ENCODE results near the gene DIPK1C. TPM values are rescaled to one million over a fixed set of nuclear protein-coding genes. Genes with fewer than 3 reads are reported as not detected.

The DIPK1C gene
- total RNA-seq, 4 donors from 2014 or later = 0.16 to 0.27 TPM; not detected in 2

DNA sequence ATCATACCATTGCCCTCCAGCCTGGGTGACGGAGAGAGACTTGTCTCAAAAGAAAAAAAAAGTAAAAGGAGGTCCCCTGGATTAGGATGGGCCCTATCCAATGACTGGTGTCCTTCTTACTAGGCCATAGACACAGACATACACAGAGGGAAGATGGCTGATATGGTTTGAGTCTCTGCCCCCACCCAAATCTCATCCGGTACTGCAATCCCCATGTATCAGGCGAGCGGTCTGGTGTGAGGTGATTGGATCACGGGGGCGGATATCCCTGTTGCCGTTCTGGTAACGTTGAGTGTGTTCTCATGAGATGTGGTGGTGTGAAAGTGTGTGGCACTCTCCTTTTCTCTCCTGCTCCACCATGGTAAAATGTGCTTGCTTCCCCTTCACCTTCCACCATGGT, 31.2 kb upstream of the DIPK1C start:
- 96 to 97% methylated on average over 6 to 8 of the region's 8 CpGs for WGBS, 2 donors (ENCODE audit: low coverage in 1 of 2)
- Histone ChIP-seq H3K36me3 (no peaks in the 10 kb centered on the region), H3K9me3 (no peaks in the 10 kb centered on the region), H3K27ac (no peak overlapping the region), H3K4me3 (no peak overlapping the region), H3K4me1 (peaks cover 5 to 15% (median 10%) of the 10 kb centered on the region in 4 donors), H3K27me3 (no peaks in the 10 kb centered on the region)
- in situ Hi-C loops (cut with MboI; ENCODE audit: low pct_ligation_motif_present in 1 of 4, low pct_unique_long_range_greater_than_20kb in 1 of 4, low sequenced_read_pairs in 3 of 4) = loop anchor here in 1 of 4 donors (5.0 to 25.0 kb wide), 2 partner anchors 136 to 724 kb away; partner anchors contain the start of genes PTGR3 and TSHZ1
- DNase-seq = no peak
- intact Hi-C loops (cut with DNase I; ENCODE audit: low total_unique reads) = no loop called here
- TF ChIP-seq POLR2AphosphoS5 (IDR thresholded peaks at IDR 0.05) (no peak), POLR2A (IDR thresholded peaks at IDR 0.05) (no peak), EP300 (IDR thresholded peaks at IDR 0.05; ENCODE audit: low read depth) (no peak)
- TF ChIP-seq, protein P1, sequence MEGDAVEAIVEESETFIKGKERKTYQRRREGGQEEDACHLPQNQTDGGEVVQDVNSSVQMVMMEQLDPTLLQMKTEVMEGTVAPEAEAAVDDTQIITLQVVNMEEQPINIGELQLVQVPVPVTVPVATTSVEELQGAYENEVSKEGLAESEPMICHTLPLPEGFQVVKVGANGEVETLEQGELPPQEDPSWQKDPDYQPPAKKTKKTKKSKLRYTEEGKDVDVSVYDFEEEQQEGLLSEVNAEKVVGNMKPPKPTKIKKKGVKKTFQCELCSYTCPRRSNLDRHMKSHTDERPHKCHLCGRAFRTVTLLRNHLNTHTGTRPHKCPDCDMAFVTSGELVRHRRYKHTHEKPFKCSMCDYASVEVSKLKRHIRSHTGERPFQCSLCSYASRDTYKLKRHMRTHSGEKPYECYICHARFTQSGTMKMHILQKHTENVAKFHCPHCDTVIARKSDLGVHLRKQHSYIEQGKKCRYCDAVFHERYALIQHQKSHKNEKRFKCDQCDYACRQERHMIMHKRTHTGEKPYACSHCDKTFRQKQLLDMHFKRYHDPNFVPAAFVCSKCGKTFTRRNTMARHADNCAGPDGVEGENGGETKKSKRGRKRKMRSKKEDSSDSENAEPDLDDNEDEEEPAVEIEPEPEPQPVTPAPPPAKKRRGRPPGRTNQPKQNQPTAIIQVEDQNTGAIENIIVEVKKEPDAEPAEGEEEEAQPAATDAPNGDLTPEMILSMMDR (IDR thresholded peaks at IDR 0.05) = no peak

DNA sequence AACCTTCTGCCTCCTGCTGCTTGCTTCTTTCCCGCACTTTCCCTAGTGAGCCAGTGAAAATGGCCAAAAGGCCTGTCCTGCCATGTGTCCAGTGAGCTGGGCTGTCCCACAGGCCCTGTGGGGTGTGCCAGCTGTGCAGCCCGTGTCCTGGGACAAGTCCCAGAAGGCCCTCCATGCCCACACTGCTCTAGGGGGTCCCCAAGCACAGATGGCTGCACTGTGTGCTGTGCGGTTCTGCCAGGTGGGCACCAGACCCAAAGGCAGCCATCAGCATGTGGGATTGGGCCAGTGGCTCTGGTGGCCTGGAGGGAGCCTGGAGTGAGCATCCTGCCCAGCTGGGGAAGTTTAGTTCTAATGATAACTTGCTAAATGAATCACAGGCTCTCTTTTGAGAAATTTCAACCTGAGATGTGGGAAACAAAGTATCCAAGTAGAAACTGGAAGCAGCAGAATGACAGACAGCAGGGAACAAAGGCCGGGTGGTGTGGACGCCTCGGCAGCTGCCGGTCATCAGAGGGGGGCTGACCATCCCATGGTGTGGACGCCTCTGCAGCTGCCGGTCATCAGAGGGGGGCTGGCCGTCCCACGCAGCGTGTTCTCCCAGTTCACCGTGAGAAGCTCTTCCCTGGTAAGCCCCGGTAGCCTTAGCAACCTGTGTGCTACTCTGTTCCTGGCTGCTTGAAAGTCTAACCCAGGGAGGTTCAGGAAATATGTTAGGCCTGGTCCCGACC, 29.2 kb upstream of the DIPK1C start:
- no peaks in the 10 kb centered on the region for H3K36me3 ChIP-seq
- DNase-seq = no peak
- 74 to 80% methylated on average over 1 to 14 of the region's 15 CpGs for WGBS, 2 donors (ENCODE audit: low coverage in 1 of 2)
- in situ Hi-C loops (cut with MboI; ENCODE audit: low pct_ligation_motif_present in 1 of 4, low pct_unique_long_range_greater_than_20kb in 1 of 4, low sequenced_read_pairs in 3 of 4) = loop anchor here in 1 of 4 donors (5.0 to 25.0 kb wide), 2 partner anchors 134 to 726 kb away; partner anchors contain the start of genes PTGR3 and TSHZ1
- H3K27me3 ChIP-seq = no peaks in the 10 kb centered on the region
- intact Hi-C loops (cut with DNase I; ENCODE audit: low total_unique reads) = no loop called here
- peak overlapping the region in 3 of 4 donors; percentile 41 to 72 (median 57) for H3K27ac ChIP-seq
- TF ChIP-seq POLR2AphosphoS5 (IDR thresholded peaks at IDR 0.05) (no peak), POLR2A (IDR thresholded peaks at IDR 0.05) (no peak), EP300 (IDR thresholded peaks at IDR 0.05; ENCODE audit: low read depth) (no peak)
- TF ChIP-seq, protein P1 (IDR thresholded peaks at IDR 0.05) = no peak
- peaks cover 5 to 15% (median 10%) of the 10 kb centered on the region in 4 donors for H3K4me1 ChIP-seq
- no peaks in the 10 kb centered on the region for H3K9me3 ChIP-seq
- H3K4me3 ChIP-seq = no peak overlapping the region

DNA sequence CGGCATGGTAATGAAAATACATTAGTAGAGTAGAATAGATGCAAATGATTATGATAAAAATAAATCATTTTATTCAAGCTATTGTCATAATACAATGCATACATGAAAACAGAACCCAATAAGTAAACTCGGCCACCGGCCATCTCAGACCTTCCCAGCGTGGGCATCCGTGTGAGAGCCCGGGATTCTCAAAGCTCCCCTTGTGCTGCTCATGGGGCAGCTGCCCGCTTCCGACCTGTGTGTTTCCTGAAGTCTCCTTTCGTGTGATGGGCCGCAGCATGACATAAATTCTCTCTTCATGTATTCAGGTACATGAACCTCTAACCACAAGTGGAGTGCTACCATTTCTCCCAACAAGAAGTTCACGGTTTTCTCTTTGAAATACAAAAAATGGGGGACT, 25.6 kb upstream of the DIPK1C start:
- peaks cover 5 to 22% (median 12%) of the 10 kb centered on the region in 4 donors for H3K4me1 ChIP-seq
- intact Hi-C loops (cut with DNase I; ENCODE audit: low total_unique reads) = no loop called here
- no peaks in the 10 kb centered on the region for H3K27me3 ChIP-seq
- no peaks in the 10 kb centered on the region for H3K9me3 ChIP-seq
- TF ChIP-seq POLR2AphosphoS5 (IDR thresholded peaks at IDR 0.05) = no peak
- TF ChIP-seq, protein P1 (IDR thresholded peaks at IDR 0.05) = no peak
- TF ChIP-seq POLR2A (IDR thresholded peaks at IDR 0.05) = no peak
- TF ChIP-seq EP300 (IDR thresholded peaks at IDR 0.05; ENCODE audit: low read depth) = no peak
- H3K27ac ChIP-seq = no peak overlapping the region
- H3K36me3 ChIP-seq = no peaks in the 10 kb centered on the region
- in situ Hi-C loops (cut with MboI; ENCODE audit: low pct_ligation_motif_present in 1 of 4, low pct_unique_long_range_greater_than_20kb in 1 of 4, low sequenced_read_pairs in 3 of 4) = loop anchor here in 1 of 4 donors (25.0 kb wide), 1 partner anchor 730 kb away; the partner anchor contains the start of genes PTGR3 and TSHZ1
- WGBS, 2 donors (ENCODE audit: low coverage in 1 of 2) = 91 to 92% methylated on average over 7 to 11 of the region's 11 CpGs
- no peak overlapping the region for H3K4me3 ChIP-seq
- DNase-seq = no peak

DNA sequence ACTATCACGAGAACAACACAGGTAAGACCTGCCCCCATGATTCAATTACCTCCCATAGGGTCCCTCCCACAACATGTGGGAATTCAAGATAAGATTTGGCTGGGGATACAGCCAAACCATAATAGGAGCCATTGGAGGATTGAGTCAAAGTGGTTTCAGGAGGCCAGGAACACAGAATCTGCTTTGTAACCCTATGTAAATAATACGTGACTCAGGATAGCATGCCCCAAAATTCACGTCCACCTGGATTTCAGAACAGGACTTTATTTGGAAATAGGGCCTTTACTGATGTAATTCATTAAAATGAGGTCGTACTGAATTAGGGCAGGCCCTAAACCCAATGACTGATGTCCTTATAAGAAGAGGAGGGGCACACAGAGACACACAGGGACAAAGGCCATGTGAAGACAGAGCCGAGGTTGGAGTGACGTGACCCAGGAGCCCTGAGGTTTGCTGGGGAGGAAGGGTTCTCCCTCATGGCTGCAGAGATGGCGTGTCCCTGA, 23.1 kb upstream of the DIPK1C start:
- no peak for DNase-seq
- intact Hi-C loops (cut with DNase I; ENCODE audit: low total_unique reads) (no loop called here), in situ Hi-C loops (cut with MboI; ENCODE audit: low pct_ligation_motif_present in 1 of 4, low pct_unique_long_range_greater_than_20kb in 1 of 4, low sequenced_read_pairs in 3 of 4) (loop anchor here in 1 of 4 donors (25.0 kb wide), 1 partner anchor 732 kb away; the partner anchor contains the start of genes PTGR3 and TSHZ1)
- Histone ChIP-seq H3K4me1 (peaks cover 0 to 12% (median 6%) of the 10 kb centered on the region in 4 donors), H3K4me3 (no peak overlapping the region), H3K27me3 (no peaks in the 10 kb centered on the region), H3K36me3 (no peaks in the 10 kb centered on the region), H3K27ac (peak overlapping the region in 1 of 4 donors; percentile 53), H3K9me3 (no peaks in the 10 kb centered on the region)
- no peak for TF ChIP-seq POLR2A (IDR thresholded peaks at IDR 0.05)
- 76 to 77% methylated on average over 3 to 7 of the region's 7 CpGs for WGBS, 2 donors (ENCODE audit: low coverage in 1 of 2)

All from transverse colon (tissue), 4 donors.